H9 (cell line): Measurements from ENCODE around the gene PRKCB. TPM values are rescaled to one million over a fixed set of nuclear protein-coding genes. Genes with fewer than 3 reads are reported as not detected.

Experiments
- DNase-seq: peaks from one replicate; pipeline ENCODE4 v3.0.0-alpha.2; 2017
- H2AFZ ChIP-seq: one replicate; pipeline ENCODE4 v1.6.1; 2013; ENCODE audit warnings: mild to moderate bottlenecking, low read length, control low read depth, moderate library complexity
- H2AK5ac ChIP-seq: 2 replicates; pipeline ENCODE4 v1.6.1; 2013; ENCODE audit warnings: low read length, control low read depth, mixed read lengths; ENCODE audit not compliant: insufficient read length
- H2BK120ac ChIP-seq: one replicate; pipeline ENCODE4 v1.6.1; 2013; ENCODE audit warnings: low read depth, mild to moderate bottlenecking, low read length, control low read depth, inconsistent platforms; ENCODE audit not compliant: poor library complexity, severe bottlenecking
- H2BK12ac ChIP-seq: 2 replicates; pipeline ENCODE4 v1.6.1; 2013; ENCODE audit warnings: low read length, control low read depth, mixed read lengths, low read depth; ENCODE audit not compliant: insufficient read length
- H2BK15ac ChIP-seq: 2 replicates; pipeline ENCODE4 v1.6.1; 2013; ENCODE audit warnings: low read depth, low read length, control low read depth
- H2BK20ac ChIP-seq: one replicate; pipeline ENCODE4 v1.6.1; 2013; ENCODE audit warnings: low read depth, mild to moderate bottlenecking, low read length, control low read depth, inconsistent platforms; ENCODE audit not compliant: poor library complexity, severe bottlenecking
- H2BK5ac ChIP-seq: 2 replicates; pipeline ENCODE4 v1.6.1; 2013; ENCODE audit warnings: low read length, control low read depth, mixed read lengths; ENCODE audit not compliant: insufficient read length
- H3K14ac ChIP-seq: 2 replicates; pipeline ENCODE4 v1.6.1; 2013; ENCODE audit warnings: low read length, control low read depth; ENCODE audit not compliant: insufficient read depth
- H3K18ac ChIP-seq: 2 replicates; pipeline ENCODE4 v1.6.1; 2013; ENCODE audit warnings: low read depth, mild to moderate bottlenecking, mixed read lengths, low read length, control low read depth; ENCODE audit not compliant: insufficient read length
- H3K23ac ChIP-seq: 2 replicates; pipeline ENCODE4 v1.6.1; 2013; ENCODE audit warnings: low read length, control low read depth, mixed read lengths, low read depth; ENCODE audit not compliant: insufficient read length
- H3K23me2 ChIP-seq: 2 replicates; pipeline ENCODE4 v1.6.1; 2013; ENCODE audit warnings: low read depth, mild to moderate bottlenecking, mixed read lengths, low read length, control low read depth; ENCODE audit not compliant: insufficient read length, poor library complexity, severe bottlenecking
- H3K27ac ChIP-seq: 2 replicates; pipeline ENCODE4 v1.5.1; 2013; ENCODE audit warnings: low read length, control low read depth, mixed read lengths, low read depth; ENCODE audit not compliant: insufficient read length
- H3K27me3 ChIP-seq: 2 replicates; pipeline ENCODE4 v1.6.1; 2013; ENCODE audit warnings: low read length, control low read depth, inconsistent platforms; ENCODE audit not compliant: insufficient read depth
- H3K4ac ChIP-seq: 2 replicates; pipeline ENCODE4 v1.6.1; 2013; ENCODE audit warnings: low read depth, mild to moderate bottlenecking, control low read depth, inconsistent platforms, low read length, moderate library complexity
- H3K4me1 ChIP-seq: 2 replicates; pipeline ENCODE4 v1.6.1; 2013; ENCODE audit warnings: low read length, control low read depth, inconsistent platforms; ENCODE audit not compliant: insufficient read depth
- H3K4me2 ChIP-seq: 2 replicates; pipeline ENCODE4 v1.6.1; 2013; ENCODE audit warnings: low read length, control low read depth, mixed read lengths; ENCODE audit not compliant: insufficient read length, insufficient read depth
- H3K56ac ChIP-seq: 2 replicates; pipeline ENCODE4 v1.6.1; 2013; ENCODE audit warnings: low read depth, mild to moderate bottlenecking, mixed read lengths, low read length, control low read depth; ENCODE audit not compliant: insufficient read length
- H3K79me1 ChIP-seq: 2 replicates; pipeline ENCODE4 v1.6.1; 2013; ENCODE audit warnings: low read depth, mild to moderate bottlenecking, moderate library complexity, low read length, control low read depth, inconsistent platforms; ENCODE audit not compliant: insufficient read depth, poor library complexity, severe bottlenecking
- H3K79me2 ChIP-seq: 2 replicates; pipeline ENCODE4 v1.6.1; 2013; ENCODE audit warnings: low read length, control low read depth, inconsistent platforms; ENCODE audit not compliant: insufficient read depth
- H3K9ac ChIP-seq: 2 replicates; pipeline ENCODE4 v1.6.1; 2013; ENCODE audit warnings: low read length, control low read depth, mixed read lengths; ENCODE audit not compliant: insufficient read length; ENCODE audit errors: extremely low read depth
- H3K9me3 ChIP-seq: one replicate; pipeline ENCODE4 v1.6.1; 2013; ENCODE audit warnings: low read depth, low read length, inconsistent platforms; ENCODE audit not compliant: control insufficient read depth
- H3T11ph ChIP-seq: one replicate; pipeline ENCODE4 v1.6.1; 2013; ENCODE audit warnings: mild to moderate bottlenecking, low read length, control low read depth, inconsistent platforms
- H4K20me1 ChIP-seq: one replicate; pipeline ENCODE4 v1.6.1; 2013; ENCODE audit not compliant: control insufficient read depth, insufficient read length, insufficient read depth
- H4K5ac ChIP-seq: 2 replicates; pipeline ENCODE4 v1.6.1; 2013; ENCODE audit warnings: low read depth, mild to moderate bottlenecking, mixed read lengths, low read length, control low read depth; ENCODE audit not compliant: insufficient read length
- H4K8ac ChIP-seq: replicated peaks from 2 replicates; pipeline ENCODE4 v1.6.1; 2013; ENCODE audit warnings: low read length, control low read depth, mixed read lengths, low read depth; ENCODE audit not compliant: insufficient read length
- H4K91ac ChIP-seq: 2 replicates; pipeline ENCODE4 v1.6.1; 2013; ENCODE audit warnings: low read depth, mild to moderate bottlenecking, moderate library complexity, mixed read lengths, low read length, control low read depth; ENCODE audit not compliant: insufficient read length
- H3K27ac Mint-ChIP-seq, 3 experiments: 2 replicates in 2 of 3; 3 replicates in 1 of 3; pipeline ENCODE4 v1.8.0; 2020 to 2021; ENCODE audit warnings: mixed read lengths in 3 of 3, mild to moderate bottlenecking in 1 of 3, moderate library complexity in 1 of 3
- H3K27me3 Mint-ChIP-seq: 2 replicates; pipeline ENCODE4 v1.8.0; 2021; ENCODE audit warnings: low read depth, mild to moderate bottlenecking, moderate library complexity, mixed read lengths
- H3K36me3 Mint-ChIP-seq, 3 experiments: 2 replicates in 2 of 3; 3 replicates in 1 of 3; pipeline ENCODE4 v1.8.0; 2020 to 2021; ENCODE audit warnings: low read depth in 3 of 3, mixed read lengths in 3 of 3; ENCODE audit not compliant: insufficient read depth in 1 of 3
- H3K4me1 Mint-ChIP-seq, 2 experiments: 2 replicates each; pipeline ENCODE4 v1.8.0; 2020; ENCODE audit warnings: mixed read lengths in 2 of 2
- H3K4me3 Mint-ChIP-seq, 2 experiments: 2 replicates in 1 of 2; 3 replicates in 1 of 2; pipeline ENCODE4 v1.8.0; 2020 to 2021; ENCODE audit warnings: mild to moderate bottlenecking in 2 of 2, mixed read lengths in 2 of 2, moderate library complexity in 1 of 2
- H3K9me3 Mint-ChIP-seq, 2 experiments: 2 replicates in 1 of 2; 3 replicates in 1 of 2; pipeline ENCODE4 v1.8.0; 2020; ENCODE audit warnings: mild to moderate bottlenecking in 2 of 2, mixed read lengths in 2 of 2, moderate library complexity in 1 of 2
- CTCF ChIP-seq: fragments of 200-600 bp; sonication (generic); conservative IDR thresholded peaks from 3 replicates; pipeline ENCODE4 v1.8.0; 2021; ENCODE audit warnings: antibody characterized with exemption, mild to moderate bottlenecking
- WGBS: extraction: QIAGEN DNeasy Blood & Tissue Kit; methylation state at CpG from one replicate; pipeline ENCODE4 v1.1.7; 2013; ENCODE audit warnings: missing lambda C conversion rate, low lambda C conversion rate, mixed read lengths; ENCODE audit not compliant: insufficient read length; ENCODE audit errors: extremely low coverage; 5-methylcytosine and 5-hydroxymethylcytosine counted together
- total RNA-seq: library from RNA; stranded (reverse); gene quantifications from 2 replicates; pipeline ENCODE4 v1.2.1, GENCODE V29; 2021

The PRKCB gene
- total RNA-seq, 1 experiment from 2014 or later, result 7.0 TPM

- Mint-ChIP-seq H3K27me3 (peaks cover 5% of the 10 kb centered on the region), H3K4me1 (peaks cover 4 to 6% of the 10 kb centered on the region in 2 experiments; a peak in 3 of 4 replicates), H3K4me3 (no peak overlapping the region), H3K27ac (no peak overlapping the region), H3K9me3 (no peaks in the 10 kb centered on the region), H3K36me3 (no peaks in the 10 kb centered on the region)
- H4K91ac ChIP-seq, result no peak overlapping the region
- no peak overlapping the region for H3T11ph ChIP-seq
- no peak overlapping the region for H4K5ac ChIP-seq
- H3K4ac ChIP-seq, result no peak overlapping the region
- no peak overlapping the region for H2AFZ ChIP-seq
- no peak overlapping the region for H2BK12ac ChIP-seq
- no peaks in the 10 kb centered on the region for H3K27me3 ChIP-seq
- H2AK5ac ChIP-seq, result no peak overlapping the region
- no peaks in the 10 kb centered on the region for H3K79me1 ChIP-seq
- peak; percentile 80 for TF ChIP-seq CTCF
- H3K27ac ChIP-seq, result no peak overlapping the region
- H2BK120ac ChIP-seq, result no peak overlapping the region
- no peak overlapping the region for H3K4me2 ChIP-seq
- no peaks in the 10 kb centered on the region for H3K4me1 ChIP-seq
- no peaks in the 10 kb centered on the region for H3K23me2 ChIP-seq
- H3K56ac ChIP-seq, result no peak overlapping the region
- no peak overlapping the region for H2BK15ac ChIP-seq
- no peak overlapping the region for H3K18ac ChIP-seq
- no peak overlapping the region for H3K9ac ChIP-seq
- H3K23ac ChIP-seq, result no peak overlapping the region
- H4K20me1 ChIP-seq, result no peaks in the 10 kb centered on the region
- H4K8ac ChIP-seq, result no peak overlapping the region
- no peaks in the 10 kb centered on the region for H3K79me2 ChIP-seq
- H2BK20ac ChIP-seq, result no peak overlapping the region
- H3K9me3 ChIP-seq, result no peaks in the 10 kb centered on the region
- no peak overlapping the region for H3K14ac ChIP-seq
- WGBS, result no CpG with 5 or more reads among the region's 9 CpGs
- peak; percentile 82 for DNase-seq
- H2BK5ac ChIP-seq, result no peak overlapping the region
Measured at GRCh38 chr16:23803591-23804123, 32.1 kb upstream of the PRKCB start.
